CD14-positive monocyte (primary cell): Measurements from ENCODE around the gene BTBD9. TPM values are rescaled to one million over a fixed set of nuclear protein-coding genes. Genes with fewer than 3 reads are reported as not detected.

ENCODE experiments used
- DNase-seq, 3 donors: peaks; one replicate each; pipeline ENCODE4 v3.0.0-alpha.2; 2011 to 2022
- H2AFZ ChIP-seq: 2 replicates; pipeline ENCODE4 v1.6.0; 2012; ENCODE audit warnings: mild to moderate bottlenecking, low read depth, low read length, inconsistent platforms; ENCODE audit not compliant: insufficient read depth, poor library complexity, severe bottlenecking
- H3K27ac ChIP-seq, 2 donors: 1 replicate in 1 of 2; 2 replicates in 1 of 2; pipeline ENCODE4 v1.5.1; 2012 to 2013; ENCODE audit warnings: low read length in 2 of 2, control low read depth in 1 of 2, inconsistent platforms in 1 of 2, low read depth in 1 of 2, mild to moderate bottlenecking in 1 of 2
- H3K27me3 ChIP-seq, 2 donors: one replicate each; pipeline versions ENCODE4 v1.6.0 to v1.6.1; 2011 to 2013; ENCODE audit warnings: low read length in 2 of 2; ENCODE audit not compliant: control insufficient read depth in 2 of 2, insufficient read depth in 2 of 2
- H3K36me3 ChIP-seq, 2 donors: replicated peaks in 1 of 2; 1 replicate in 1 of 2; 2 replicates in 1 of 2; pipeline versions ENCODE4 v1.5.1 to v1.6.1; 2012 to 2013; ENCODE audit warnings: low read length in 2 of 2, control low read depth in 1 of 2, inconsistent platforms in 1 of 2, mild to moderate bottlenecking in 1 of 2; ENCODE audit not compliant: insufficient read depth in 2 of 2, control insufficient read depth in 1 of 2
- H3K4me1 ChIP-seq, 2 donors: 1 replicate in 1 of 2; 2 replicates in 1 of 2; pipeline versions ENCODE4 v1.5.1 to v1.6.1; 2012 to 2013; ENCODE audit warnings: low read length in 2 of 2, control low read depth in 1 of 2, inconsistent platforms in 1 of 2, mild to moderate bottlenecking in 1 of 2, moderate library complexity in 1 of 2; ENCODE audit not compliant: insufficient read depth in 2 of 2, control insufficient read depth in 1 of 2
- H3K4me2 ChIP-seq: replicated peaks from 2 replicates; pipeline ENCODE3; 2012; ENCODE audit warnings: low read length, moderate library complexity, mild to moderate bottlenecking; ENCODE audit not compliant: poor library complexity, severe bottlenecking; ENCODE audit errors: extremely low read depth
- H3K4me3 ChIP-seq, 3 experiments: fragments of 200-600 bp in 1 of 3; sonication (generic) in 1 of 3; replicated peaks in 1 of 3; 1 replicate in 2 of 3; 2 replicates in 1 of 3; pipeline ENCODE4 v1.5.1; 2011 to 2013; ENCODE audit warnings: low read length in 3 of 3, mild to moderate bottlenecking in 3 of 3, control low read depth in 2 of 3, low read depth in 2 of 3, inconsistent platforms in 1 of 3, moderate library complexity in 1 of 3
- H3K79me2 ChIP-seq: 2 replicates; pipeline ENCODE4 v1.6.0; 2012; ENCODE audit warnings: mild to moderate bottlenecking, control low read depth, inconsistent platforms, low read length, moderate library complexity; ENCODE audit not compliant: insufficient read depth
- H3K9ac ChIP-seq: 2 replicates; pipeline ENCODE4 v1.6.0; 2017; ENCODE audit warnings: low read length, mild to moderate bottlenecking; ENCODE audit not compliant: insufficient read depth, poor library complexity, severe bottlenecking
- H3K9me3 ChIP-seq, 2 donors: replicated peaks in 1 of 2; 1 replicate in 1 of 2; 2 replicates in 1 of 2; pipeline versions ENCODE4 v1.5.1 to v1.6.1; 2012 to 2013; ENCODE audit warnings: low read length in 2 of 2, control low read depth in 1 of 2; ENCODE audit not compliant: control insufficient read depth in 1 of 2, insufficient read depth in 1 of 2
- H4K20me1 ChIP-seq: 2 replicates; pipeline ENCODE4 v1.6.0; 2012; ENCODE audit warnings: mild to moderate bottlenecking, low read length, control low read depth, moderate library complexity; ENCODE audit not compliant: insufficient read depth
- H3K27ac Mint-ChIP-seq, 7 donors: one replicate each; pipeline ENCODE4 v1.8.0; 2020; ENCODE audit warnings: mild to moderate bottlenecking in 7 of 7, mixed read lengths in 7 of 7, moderate library complexity in 6 of 7, inconsistent platforms in 2 of 7
- H3K27me3 Mint-ChIP-seq, 3 donors: one replicate each; pipeline ENCODE4 v1.8.0; 2021 to 2022; ENCODE audit warnings: low read depth in 3 of 3, mild to moderate bottlenecking in 3 of 3, mixed read lengths in 3 of 3, moderate library complexity in 3 of 3, inconsistent platforms in 1 of 3
- H3K36me3 Mint-ChIP-seq, 2 donors: one replicate each; pipeline ENCODE4 v1.8.0; 2020; ENCODE audit warnings: mixed read lengths in 2 of 2, inconsistent platforms in 1 of 2, mild to moderate bottlenecking in 1 of 2
- H3K4me1 Mint-ChIP-seq: one replicate; pipeline ENCODE4 v1.8.0; 2020; ENCODE audit warnings: mild to moderate bottlenecking, mixed read lengths
- H3K4me3 Mint-ChIP-seq, 2 donors: one replicate each; pipeline ENCODE4 v1.8.0; 2020; ENCODE audit warnings: mild to moderate bottlenecking in 2 of 2, mixed read lengths in 2 of 2, moderate library complexity in 1 of 2
- H3K9me3 Mint-ChIP-seq, 7 donors: one replicate each; pipeline ENCODE4 v1.8.0; 2020 to 2022; ENCODE audit warnings: mixed read lengths in 7 of 7, mild to moderate bottlenecking in 6 of 7, moderate library complexity in 6 of 7, inconsistent platforms in 2 of 7
- WGBS: methylation state at CpG from one replicate; pipeline ENCODE4 v1.1.5; 2013; ENCODE audit warnings: missing lambda C conversion rate; ENCODE audit not compliant: insufficient coverage; 5-methylcytosine and 5-hydroxymethylcytosine counted together
- intact Hi-C, 2 donors: fragments of 100-400 bp; cut with micrococcal nuclease; formaldehyde crosslinking; loops; one replicate each; pipeline versions ENCODE4 v1.15.0 to v1.15.1; 2023
- polyA plus RNA-seq, 3 donors: library from polyadenylated mRNA; depleted of rRNA in 1 of 3; unstranded in 2 of 3; stranded (reverse) in 1 of 3; fragments of 300-500 nt in 2 of 3; fragments of >200 nt in 1 of 3; fragmentation: Illumina TruSeq in 2 of 3; gene quantifications; 1 replicate in 2 of 3; 2 replicates in 1 of 3; pipeline ENCODE4 v1.2.3, GENCODE V29; 2012 to 2021
- TF ChIP-seq, protein P1 (sequence below): fragments of 200-600 bp; IDR thresholded peaks from one replicate; pipeline ENCODE4 v1.8.0; 2022; ENCODE audit warnings: antibody characterized with exemption, mild to moderate bottlenecking

The BTBD9 gene
- polyA plus RNA-seq, 3 donors, result 5.2 to 7.5 (median 6.2) TPM

DNA sequence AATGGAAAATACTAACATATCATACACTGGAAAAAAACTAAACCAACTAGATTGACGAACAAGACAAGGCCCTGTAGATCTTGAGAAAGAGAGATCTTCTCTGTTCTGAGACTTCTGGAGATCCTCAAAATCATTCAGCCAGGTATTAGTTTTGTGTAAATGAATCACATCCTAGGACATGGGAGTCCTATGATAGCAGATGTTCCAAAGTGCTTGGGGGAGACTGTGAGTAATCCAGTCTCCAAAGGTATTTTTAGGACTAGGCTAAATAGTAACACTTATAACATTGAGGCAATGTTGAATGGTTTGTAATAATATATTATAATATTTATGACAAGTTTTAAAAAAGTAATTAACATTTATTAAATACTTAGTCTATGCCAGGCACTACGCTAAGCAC lies 275.0 kb downstream of the BTBD9 start:
- no peak for DNase-seq
- Histone ChIP-seq H3K36me3 (no peaks in the 10 kb centered on the region), H3K4me3 (no peak overlapping the region), H3K79me2 (no peaks in the 10 kb centered on the region), H3K4me2 (no peak overlapping the region), H3K9me3 (no peaks in the 10 kb centered on the region), H3K4me1 (no peaks in the 10 kb centered on the region), H3K27ac (no peak overlapping the region), H2AFZ (no peak overlapping the region), H4K20me1 (no peaks in the 10 kb centered on the region), H3K27me3 (no peaks in the 10 kb centered on the region), H3K9ac (no peak overlapping the region)
- WGBS, result no CpG with 5 or more reads among the region's 2 CpGs
- TF ChIP-seq, protein P1, sequence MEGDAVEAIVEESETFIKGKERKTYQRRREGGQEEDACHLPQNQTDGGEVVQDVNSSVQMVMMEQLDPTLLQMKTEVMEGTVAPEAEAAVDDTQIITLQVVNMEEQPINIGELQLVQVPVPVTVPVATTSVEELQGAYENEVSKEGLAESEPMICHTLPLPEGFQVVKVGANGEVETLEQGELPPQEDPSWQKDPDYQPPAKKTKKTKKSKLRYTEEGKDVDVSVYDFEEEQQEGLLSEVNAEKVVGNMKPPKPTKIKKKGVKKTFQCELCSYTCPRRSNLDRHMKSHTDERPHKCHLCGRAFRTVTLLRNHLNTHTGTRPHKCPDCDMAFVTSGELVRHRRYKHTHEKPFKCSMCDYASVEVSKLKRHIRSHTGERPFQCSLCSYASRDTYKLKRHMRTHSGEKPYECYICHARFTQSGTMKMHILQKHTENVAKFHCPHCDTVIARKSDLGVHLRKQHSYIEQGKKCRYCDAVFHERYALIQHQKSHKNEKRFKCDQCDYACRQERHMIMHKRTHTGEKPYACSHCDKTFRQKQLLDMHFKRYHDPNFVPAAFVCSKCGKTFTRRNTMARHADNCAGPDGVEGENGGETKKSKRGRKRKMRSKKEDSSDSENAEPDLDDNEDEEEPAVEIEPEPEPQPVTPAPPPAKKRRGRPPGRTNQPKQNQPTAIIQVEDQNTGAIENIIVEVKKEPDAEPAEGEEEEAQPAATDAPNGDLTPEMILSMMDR, result no peak
- intact Hi-C loops, result no loop called here
- Mint-ChIP-seq H3K27me3 (no peaks in the 10 kb centered on the region), H3K4me1 (no peaks in the 10 kb centered on the region), H3K4me3 (no peak overlapping the region), H3K9me3 (no peaks in the 10 kb centered on the region), H3K27ac (no peak overlapping the region), H3K36me3 (no peaks in the 10 kb centered on the region)

DNA sequence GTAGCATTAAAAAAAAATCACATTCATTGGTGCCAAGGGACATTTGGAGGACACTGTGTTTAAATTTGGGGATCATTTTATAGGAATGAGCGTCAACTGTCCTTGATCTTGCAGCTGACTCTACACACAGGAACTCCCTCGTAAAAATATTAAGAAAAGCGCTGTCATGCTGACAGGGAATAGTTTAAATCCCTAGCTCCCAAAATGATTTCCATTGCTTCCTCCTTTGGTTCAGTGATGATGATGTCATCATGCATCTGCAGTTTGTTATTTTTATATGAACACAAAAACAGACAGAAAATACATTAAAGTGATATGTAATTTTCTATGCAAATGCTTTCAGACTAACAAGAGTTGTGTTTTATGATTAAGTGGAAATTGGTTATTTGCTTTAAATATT lies 275.6 kb downstream of the BTBD9 start:
- H3K9me3 Mint-ChIP-seq, result no peaks in the 10 kb centered on the region
- no peak for DNase-seq
- Histone ChIP-seq H4K20me1 (no peaks in the 10 kb centered on the region), H3K4me2 (no peak overlapping the region), H3K27ac (no peak overlapping the region), H3K27me3 (no peaks in the 10 kb centered on the region), H3K79me2 (no peaks in the 10 kb centered on the region), H3K4me1 (no peaks in the 10 kb centered on the region), H3K36me3 (no peaks in the 10 kb centered on the region), H3K9me3 (no peaks in the 10 kb centered on the region), H3K9ac (no peak overlapping the region), H3K4me3 (no peak overlapping the region), H2AFZ (no peak overlapping the region)
- no peak overlapping the region for H3K27ac Mint-ChIP-seq
- TF ChIP-seq, protein P1, result no peak
- no peak overlapping the region for H3K4me3 Mint-ChIP-seq
- H3K36me3 Mint-ChIP-seq, result no peaks in the 10 kb centered on the region
- no peaks in the 10 kb centered on the region for H3K27me3 Mint-ChIP-seq
- intact Hi-C loops, result no loop called here
- H3K4me1 Mint-ChIP-seq, result no peaks in the 10 kb centered on the region
- WGBS, result no CpG with 5 or more reads among the region's 3 CpGs
